GM21526 (cell line): Measurements from ENCODE around the gene MYL5.
"Not testable (repeated sequence)": the region's sequence is repeated elsewhere in the genome, so short reads cannot be mapped to it uniquely, and the experiment has no call there.

Experiments
- ATAC-seq: cut with Tn5 transposase; IDR thresholded peaks from one replicate; pipeline ENCODE4 v1.9.1; 2021; ENCODE audit warnings: moderate library complexity; ENCODE audit not compliant: unreplicated experiment, low FRiP score

MYL5 gene

GRCh38 chr4:674172-675035, at the start of gene MYL5, which contains the start of gene ATP5ME:
MYL5 (plus strand) TSS chr4:674542; CDS start chr4:678027, 3,485 bp downstream.
ATP5ME (minus strand) TSS chr4:674276; CDS start chr4:674247, 29 bp downstream.
- peak; percentile 63 for ATAC-seq

- ATAC-seq: no peak
These were observed 49.4 kb upstream of the MYL5 start, which contains the start of gene PDE6B for GRCh38 chr4:624705-625590. PDE6B (plus strand) TSS chr4:625573; CDS start chr4:625627, 54 bp downstream.

GRCh38 chr4:625631-626161, 48.6 kb upstream of the MYL5 start:
- no peak for ATAC-seq

GRCh38 chr4:626201-627091, 47.9 kb upstream of the MYL5 start:
- no peak for ATAC-seq

GRCh38 chr4:627347-628125, 46.8 kb upstream of the MYL5 start:
- no peak for ATAC-seq

- no peak for ATAC-seq
These were observed 46.0 kb upstream of the MYL5 start for GRCh38 chr4:628311-628741.

- ATAC-seq: no peak
These were observed 45.3 kb upstream of the MYL5 start for GRCh38 chr4:628821-629635.

GRCh38 chr4:629636-629914, 44.8 kb upstream of the MYL5 start:
- ATAC-seq: no peak

- ATAC-seq: no peak
These were observed 44.3 kb upstream of the MYL5 start for GRCh38 chr4:629915-630641.

- no peak for ATAC-seq
These were observed 43.7 kb upstream of the MYL5 start for GRCh38 chr4:630656-631055.

GRCh38 chr4:632196-632790, 42.0 kb upstream of the MYL5 start:
- no peak for ATAC-seq

- no peak for ATAC-seq
These were observed 41.4 kb upstream of the MYL5 start for GRCh38 chr4:632926-633325.

- no peak for ATAC-seq
These were observed 40.9 kb upstream of the MYL5 start for GRCh38 chr4:633406-633805.

- no peak for ATAC-seq
These were observed 40.3 kb upstream of the MYL5 start for GRCh38 chr4:633976-634598.

GRCh38 chr4:634599-634985, 39.8 kb upstream of the MYL5 start:
- ATAC-seq: no peak

GRCh38 chr4:635066-635835, 39.1 kb upstream of the MYL5 start:
- ATAC-seq: not testable (repeated sequence)
